GM21447 (cell line): Measurements from ENCODE around the gene LDB2.

Experiments used
- ATAC-seq: cut with Tn5 transposase; IDR thresholded peaks from one replicate; pipeline ENCODE4 v1.9.1; 2021; ENCODE audit not compliant: unreplicated experiment

Gene LDB2

DNA sequence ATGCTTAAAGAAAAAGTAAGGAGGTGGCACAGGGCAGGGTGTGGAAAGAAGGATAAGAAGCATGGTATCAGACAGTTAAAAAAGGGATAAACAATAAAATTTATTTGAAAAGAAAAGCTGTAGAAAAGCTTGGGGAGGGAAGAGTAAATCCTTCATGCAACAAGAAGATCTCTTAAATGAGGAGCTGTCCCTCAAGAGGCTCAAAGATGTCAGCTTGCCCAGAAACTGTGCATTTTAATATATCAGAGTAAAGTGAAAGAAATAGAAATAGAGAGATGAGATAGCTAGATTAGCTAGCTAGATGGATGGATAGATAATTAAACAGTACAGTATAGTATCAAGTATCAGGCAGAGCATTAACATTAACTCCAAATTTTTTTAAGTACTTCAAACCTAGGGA, 170.3 kb downstream of the LDB2 start:
- no peak for ATAC-seq

DNA sequence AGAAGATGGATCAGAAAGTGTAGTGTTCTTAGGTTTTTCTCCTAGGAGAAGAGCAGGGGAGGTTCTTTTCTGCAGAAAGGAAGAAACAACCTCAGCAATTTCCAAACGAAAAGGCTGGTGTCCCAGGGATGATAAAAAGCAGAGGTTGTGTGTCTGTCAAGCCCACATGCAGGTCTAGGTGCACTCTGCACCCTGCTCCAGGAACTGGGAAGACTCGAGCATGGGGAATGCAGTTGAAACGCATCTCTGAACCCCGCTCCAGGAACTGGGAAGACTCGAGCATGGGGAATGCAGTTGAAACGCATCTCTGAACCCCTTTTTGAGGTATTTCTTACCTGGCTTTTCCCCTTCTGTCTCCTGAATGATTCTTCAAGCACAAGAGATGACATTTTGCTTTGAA, 171.2 kb downstream of the LDB2 start:
- ATAC-seq: no peak

DNA sequence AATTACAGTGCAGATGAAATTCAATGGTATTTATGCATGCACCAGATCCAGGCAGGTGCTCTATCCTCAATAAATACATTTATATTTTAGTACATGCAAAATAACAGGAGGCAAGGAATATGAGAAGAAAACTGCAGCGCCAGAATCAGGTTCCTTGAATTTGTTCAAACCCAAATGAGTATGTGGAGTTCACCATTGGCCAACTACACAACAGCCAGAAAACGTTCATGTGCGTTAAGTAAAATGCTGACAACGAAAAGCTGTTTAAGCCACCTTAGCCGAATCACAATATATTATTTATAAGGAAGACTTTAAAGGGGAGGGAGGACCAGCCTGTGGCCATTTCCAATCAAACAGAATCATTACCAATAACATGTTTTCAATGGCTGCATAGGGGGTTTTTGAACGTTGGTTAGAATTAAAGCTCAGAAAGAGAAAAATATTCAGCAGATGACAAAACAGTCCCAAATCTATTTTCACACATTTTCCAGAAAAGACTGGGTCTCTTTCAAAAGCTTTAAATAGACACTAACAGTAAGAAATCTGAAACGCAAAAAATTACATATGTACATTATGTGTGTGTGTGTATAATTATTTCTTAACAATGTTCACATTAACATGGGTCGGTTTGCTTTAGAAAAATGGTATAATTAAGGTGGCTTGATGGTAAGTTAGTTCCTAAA, 171.9 kb downstream of the LDB2 start:
- no peak for ATAC-seq

DNA sequence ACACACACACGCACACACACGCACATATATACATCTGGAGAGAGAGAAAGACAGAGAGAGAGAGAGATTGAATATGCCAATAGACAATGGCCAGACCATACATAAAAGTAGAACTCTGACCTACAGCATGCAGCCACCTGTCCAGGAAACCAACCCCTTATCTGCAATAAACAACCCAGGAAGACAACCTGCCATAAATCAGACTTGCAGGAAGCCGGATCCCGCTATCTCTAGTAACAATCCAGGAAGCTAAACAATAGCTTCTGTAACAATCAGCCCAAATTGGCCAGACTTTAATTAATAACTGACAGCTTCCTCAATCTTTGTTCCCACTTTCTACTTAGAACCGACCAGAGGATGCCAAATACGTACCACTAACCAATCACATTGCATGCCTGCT, 173.2 kb downstream of the LDB2 start:
- ATAC-seq: no peak

DNA sequence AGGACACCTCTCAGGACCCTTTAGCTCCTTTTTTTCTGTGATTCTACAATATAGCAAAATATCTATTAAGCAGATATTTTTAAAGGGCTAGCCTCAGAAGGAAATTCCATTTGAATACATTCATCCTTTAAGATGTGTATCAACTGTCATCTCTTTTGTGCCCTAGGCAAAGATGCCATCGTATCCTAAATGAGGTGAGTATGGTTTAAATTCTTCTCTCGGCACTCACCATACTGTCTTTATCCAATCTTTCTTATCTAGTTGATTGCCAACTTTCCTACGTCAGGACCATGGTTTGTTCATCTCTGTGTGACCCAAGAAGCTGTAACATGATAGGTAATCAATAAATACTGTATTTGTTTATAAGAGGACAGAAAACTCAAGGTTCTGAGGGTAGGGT, 176.0 kb downstream of the LDB2 start:
- ATAC-seq: no peak

DNA sequence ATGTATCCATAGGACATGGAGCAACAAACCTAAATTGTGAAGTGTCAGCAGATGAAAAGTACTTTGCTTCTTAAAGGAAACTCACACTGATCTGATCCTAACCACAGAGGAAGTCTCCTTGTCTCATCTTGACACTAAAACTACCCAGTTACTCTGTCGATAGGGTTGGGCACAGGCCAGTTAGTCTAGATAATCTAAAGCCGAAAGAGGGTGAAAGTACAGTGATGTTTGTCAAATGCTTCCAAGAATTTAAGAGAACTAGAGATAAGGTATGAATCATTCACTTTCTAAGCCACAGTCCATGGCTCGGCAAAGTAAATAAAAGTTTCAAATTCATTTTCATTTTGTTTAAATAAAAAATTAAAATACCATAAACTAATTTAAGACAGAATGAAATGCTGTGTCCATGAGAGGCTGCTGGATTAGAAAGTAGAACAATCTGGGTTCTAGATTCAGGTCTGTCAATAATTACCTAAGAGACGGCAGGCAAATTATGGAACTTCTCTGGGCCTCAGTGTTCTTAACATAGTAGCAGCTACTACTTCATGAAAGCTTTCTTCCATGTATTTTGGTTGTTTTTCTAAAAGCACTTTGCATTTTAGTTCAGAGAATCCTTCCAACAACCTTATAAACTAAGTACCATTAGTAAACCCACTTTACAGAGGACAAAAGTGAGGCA, 176.7 kb downstream of the LDB2 start:
- ATAC-seq: no peak

DNA sequence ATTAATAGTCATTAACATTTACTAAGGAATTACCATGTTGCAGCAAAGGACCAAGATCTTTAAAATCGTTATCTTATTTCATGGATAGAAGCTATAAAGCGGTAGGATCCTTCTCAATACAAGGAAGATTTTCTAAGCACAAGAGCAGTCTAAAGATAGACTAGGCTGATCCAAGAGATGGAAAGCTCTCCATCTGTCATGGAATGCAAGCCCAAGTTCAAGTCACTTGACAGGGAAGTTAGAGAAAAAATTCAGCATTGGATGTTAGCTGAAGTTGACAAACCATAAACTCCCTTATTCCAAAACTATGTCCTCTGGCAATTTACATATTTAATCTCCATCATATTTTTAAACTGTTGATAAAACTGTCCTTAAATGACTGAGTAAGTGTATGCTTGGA, 177.7 kb downstream of the LDB2 start:
- no peak for ATAC-seq

DNA sequence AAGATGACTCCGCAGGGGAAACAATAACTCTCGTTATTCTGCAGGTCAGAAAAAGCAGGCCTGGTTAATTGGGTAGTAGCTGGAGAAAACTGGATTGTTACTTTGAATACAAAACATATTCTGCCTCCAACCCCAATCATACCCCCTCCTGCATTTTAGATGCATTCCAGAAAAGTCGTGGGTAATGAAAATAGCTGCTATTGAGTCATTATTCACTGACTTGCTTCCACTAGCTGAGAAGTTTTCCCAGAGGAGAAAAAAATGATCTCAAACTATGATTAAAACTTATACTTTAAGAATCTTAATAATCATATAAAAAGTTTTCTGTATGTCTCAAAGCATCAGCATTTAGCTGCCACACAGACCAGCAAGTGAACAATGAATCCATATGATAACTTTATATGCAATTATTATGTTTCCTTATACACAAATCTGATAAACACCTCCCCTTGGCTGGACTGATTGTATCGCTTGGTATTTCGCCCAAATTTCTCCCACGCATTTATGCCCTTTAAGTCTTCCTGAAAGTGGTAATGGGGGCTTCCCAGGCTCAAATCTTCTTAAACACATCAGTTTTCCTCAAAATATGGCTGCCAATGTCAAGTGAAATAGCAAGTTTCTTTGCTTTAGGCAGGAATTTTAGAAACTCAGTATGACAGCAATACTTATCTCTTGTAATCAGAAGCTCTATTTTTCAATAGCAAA, 181.0 kb downstream of the LDB2 start:
- no peak for ATAC-seq

DNA sequence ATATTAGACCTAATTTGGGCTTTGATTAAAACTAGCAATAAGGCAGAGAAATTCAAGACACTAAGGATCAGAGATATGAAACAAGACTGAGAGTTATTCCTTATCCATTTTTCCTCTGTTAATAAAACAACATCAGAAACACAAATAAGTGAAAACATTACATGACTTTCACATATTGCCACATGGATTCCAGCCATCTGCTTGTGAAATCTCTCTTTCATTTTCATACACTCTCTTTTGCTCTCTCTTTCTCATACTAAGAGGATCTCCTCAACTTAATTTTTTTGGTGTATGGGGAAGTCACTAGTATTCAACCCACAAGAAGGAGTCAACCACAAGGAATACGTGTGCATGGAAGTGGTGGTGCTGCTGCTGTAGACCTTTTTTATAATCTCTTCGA, 183.0 kb downstream of the LDB2 start:
- no peak for ATAC-seq

DNA sequence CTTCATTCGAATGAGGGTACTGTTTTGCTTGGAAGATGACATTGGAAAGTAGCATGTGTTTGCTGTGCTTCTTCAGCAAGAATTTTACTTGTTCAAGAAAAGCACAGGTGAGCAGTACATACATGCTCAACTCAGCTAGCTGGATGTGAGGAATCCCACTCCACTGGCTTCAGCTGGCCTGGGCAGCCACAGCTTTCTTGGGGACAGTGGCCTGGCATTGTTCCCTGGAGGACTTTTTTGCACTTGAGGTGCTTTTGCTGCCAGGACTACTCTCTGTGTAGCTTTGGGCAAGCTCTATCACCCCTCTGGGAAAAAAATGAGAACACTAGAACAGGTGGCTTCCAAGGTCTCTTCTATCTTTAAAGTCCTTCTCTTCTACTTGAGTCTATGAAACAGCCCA, 184.3 kb downstream of the LDB2 start:
- no peak for ATAC-seq

DNA sequence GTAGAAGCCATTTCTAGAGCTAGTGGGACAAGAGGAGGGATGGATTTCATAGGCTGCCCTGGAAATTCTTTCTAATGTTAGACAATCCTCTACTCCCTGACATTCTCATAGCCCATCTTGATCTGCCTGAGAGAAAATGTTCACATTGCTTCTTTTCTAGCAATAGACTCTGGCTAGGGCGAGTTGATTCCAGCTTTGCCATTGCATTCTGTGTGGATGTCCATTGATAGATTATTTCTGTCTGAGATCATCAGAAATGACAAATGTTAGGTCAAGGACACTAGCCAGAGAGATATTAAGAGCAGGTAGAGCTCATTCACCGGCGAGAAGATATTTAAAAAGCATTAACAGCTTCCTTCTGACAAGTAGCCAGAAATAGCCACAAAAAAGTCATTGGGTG, 184.7 kb downstream of the LDB2 start:
- ATAC-seq: no peak

DNA sequence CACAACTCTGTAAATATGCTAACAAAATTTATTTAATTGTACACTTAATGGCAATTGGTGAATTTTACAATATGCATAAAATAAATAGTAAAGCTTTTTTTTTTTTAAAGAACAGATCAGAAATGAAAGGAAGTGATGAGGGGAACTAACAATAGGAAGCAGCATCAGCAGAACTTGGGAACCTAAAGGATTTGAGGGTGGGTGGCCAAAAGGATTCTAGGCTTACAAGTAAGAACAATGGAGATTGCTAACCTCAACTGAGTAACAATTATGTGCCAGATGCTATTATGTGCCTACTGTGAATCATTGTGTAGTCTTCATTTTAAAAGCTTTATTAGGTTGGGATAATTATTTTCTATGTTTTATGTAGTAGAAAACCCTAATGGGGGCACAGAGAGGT, 185.2 kb downstream of the LDB2 start:
- ATAC-seq: no peak

DNA sequence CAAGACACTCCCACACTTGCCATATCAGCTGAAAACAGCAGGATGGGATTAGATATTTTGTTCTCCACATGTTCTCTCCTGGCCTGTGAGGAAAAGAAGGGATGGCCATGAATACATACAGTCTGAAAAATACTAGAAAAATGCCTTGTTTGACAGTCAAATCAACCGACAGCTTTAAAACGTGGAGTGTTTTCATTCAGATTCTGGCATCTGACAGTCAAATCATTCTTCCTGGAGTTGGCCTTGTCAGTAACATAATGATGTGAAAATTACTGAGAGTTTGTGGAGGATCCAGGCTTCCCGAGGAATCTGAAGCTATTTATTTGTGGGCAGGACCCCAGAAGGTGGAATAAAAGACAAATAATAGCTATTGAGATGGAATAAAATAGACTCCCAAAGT, 188.2 kb downstream of the LDB2 start:
- no peak for ATAC-seq

DNA sequence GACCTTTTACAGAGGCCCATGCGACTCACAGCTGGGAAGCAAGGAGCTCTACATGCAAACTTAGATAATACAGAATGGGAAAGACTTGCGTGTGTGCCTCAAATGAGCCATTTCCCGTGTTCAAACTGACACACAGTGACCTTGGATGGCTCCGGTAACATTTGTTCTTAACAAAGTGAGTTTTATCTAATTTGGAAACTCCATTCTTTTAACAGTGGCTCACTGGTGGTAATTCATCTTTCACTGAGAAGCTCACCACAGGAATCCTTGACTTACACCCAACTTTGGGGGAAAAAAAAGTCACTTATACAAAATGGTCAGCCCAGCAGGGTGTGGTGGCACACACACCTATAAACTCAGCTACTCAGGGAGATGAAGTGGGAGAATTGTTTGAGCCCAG, 190.6 kb downstream of the LDB2 start:
- ATAC-seq: no peak

DNA sequence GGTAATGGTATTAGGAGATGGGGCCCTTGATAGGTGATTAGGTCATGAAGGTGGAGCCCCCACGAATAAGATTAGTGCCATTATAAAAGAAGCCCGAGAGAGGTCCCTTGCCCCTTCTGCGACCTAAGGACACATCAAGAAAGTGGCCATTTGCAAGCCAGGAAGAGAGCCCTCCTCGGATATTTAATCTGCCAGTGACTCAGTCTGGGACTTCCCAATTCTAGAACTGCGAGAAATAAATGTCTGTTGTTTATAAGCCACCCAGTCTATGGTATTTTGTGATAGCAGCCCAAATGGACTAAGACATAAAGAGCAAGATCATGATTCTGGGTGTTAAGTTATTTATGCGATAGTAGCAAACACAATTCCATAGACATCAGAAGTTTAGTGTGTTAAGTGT, 192.2 kb downstream of the LDB2 start:
- no peak for ATAC-seq

DNA sequence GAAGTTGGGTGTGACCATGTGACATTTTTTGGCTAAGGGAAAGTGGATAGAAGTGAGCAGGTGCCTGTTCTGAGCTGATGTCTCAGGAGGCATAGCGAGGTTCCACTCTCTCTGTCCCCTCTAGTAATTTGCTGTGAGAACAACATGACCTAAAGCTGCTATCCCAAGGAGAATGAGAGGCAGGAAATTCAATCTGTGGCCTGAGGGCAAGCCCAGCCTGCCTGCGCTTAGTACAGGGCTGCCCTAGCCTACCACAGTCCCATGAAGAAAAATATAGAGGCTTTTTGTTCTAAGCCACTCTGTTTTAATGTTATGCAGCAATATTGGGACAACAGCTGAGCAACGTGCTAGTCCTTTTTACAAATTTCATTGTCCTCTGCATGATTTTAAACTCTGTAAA, 193.1 kb downstream of the LDB2 start:
- ATAC-seq: no peak

DNA sequence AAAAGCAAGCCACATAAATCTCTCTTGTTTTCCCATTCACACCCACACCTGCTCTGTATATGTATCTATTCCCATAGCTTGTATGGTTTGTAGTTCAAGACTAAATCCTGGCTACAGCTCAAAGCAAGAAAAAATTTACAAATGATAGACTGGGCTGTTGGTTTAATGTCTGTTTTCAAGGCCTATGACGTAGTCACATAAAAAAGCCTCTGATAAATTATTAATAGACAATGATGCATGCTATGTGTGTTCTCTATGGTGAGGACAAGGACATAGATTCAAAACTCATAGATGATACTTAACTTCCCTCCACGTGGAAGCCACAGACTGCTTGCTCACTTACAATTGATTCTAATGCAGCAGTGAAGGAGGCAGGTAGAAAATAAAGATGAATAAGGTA, 194.0 kb downstream of the LDB2 start:
- ATAC-seq: no peak

DNA sequence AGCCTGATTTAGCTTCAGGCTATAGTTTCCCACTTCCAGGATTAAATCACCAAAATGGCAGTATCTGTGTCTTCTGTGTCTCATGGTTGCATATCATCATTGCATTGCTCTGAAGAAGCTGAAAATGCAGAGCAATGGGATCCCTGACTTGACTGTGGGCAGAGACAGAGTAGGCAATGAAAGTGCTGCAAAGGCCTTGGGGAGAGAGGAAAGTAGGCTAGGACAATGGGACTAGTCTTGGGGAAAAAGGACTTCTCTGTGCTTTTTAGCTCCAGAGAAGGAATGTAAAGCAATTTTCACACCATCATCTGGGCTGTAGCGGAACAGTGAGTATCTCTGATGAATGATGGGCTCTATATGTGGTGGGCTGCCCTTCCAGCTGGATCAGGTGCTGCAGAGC, 202.5 kb downstream of the LDB2 start:
- no peak for ATAC-seq

DNA sequence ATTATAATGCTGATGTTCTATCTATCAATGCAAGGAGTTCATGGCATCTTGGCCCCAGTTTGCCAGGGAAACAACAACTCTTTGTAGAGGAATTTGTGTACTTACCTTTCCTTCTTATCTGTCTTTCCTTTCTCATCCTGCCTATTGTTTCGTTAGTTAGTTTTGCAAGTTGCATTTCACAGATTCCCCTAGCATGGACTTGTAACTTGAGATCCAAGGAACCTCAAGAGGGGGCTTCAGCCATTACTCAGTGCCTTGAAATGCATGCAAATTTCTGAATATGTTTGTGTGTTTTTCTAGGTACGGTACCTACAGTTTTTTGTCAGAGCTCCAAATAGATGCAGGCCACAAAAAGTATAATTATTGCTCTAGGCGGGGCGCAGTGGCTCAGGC, 203.6 kb downstream of the LDB2 start:
- ATAC-seq: no peak

DNA sequence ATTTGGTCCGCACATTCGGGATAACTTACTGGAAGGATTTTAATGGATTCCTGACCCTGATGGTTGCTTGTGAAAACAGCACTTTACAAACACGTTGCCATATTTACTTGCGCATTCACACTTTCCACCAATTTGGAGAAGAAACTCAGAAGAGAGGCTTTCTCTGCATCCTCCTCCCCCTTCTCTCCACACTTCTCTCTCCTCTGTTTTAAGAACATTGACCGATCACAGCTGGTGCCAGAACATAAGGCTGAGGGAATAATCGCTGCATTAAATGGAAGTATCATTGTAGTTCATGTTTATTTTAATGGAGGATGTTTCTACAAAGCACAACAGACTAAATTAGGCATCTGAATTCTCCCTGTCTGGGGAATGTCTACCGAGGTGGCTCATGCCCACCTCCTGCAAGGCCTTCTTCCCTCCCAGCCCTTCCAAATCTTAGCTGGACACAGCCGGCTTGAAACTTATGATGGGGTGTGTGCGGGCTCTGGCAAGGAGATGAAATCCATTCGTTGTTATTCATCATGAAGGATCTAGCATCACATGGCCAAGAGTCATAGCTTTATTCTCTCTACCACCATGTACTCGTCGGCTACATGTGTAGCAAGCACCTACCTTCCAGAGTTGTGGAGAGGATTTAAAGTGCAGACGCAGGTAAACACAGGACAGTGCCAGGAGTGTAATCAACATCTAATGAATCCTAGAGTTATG, 204.1 kb downstream of the LDB2 start:
- ATAC-seq: no peak

DNA sequence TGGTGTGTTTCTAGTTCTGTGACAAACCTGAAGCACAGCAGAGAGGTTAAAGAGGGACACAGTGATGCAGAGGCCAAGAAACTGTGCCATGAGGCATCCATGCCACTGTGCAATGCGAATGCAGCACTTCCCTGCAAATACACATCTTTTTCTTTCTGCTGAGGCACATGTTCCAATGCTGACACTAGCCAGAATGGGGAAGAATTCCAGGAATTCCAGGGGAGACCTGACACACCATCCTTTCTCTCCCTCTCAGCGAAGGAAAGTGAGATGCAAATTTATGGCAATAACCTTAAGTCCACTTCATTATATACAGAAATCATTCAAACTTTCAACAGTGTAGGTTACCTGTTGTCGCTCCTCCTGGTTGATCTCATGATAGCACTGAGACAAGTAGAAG, 204.8 kb downstream of the LDB2 start:
- no peak for ATAC-seq

DNA sequence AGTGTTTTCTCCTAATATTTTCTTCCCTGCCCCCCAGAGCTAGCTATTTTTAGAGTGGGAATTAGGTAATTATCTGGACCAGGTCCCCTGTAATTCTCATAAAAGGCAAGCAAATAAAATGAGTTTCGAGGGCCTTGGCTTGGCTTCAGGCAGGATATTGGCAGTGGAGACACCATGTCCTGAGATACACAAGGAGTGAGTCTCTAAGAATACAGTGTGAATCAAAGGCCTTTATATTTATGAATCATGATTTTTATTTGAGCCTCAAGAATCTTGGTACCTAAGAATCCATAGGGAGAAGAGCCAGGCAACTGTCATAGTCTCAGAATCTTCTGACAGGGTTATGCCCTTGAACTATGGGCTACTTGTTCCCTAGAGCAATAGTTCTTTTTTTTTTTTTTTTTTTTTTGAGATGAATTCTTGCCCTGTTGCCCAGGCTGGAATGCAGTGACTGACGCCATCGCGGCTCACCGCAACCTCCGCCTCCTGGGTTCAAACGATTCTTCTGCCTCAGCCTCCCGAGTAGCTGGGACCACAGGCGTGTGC, 205.4 kb downstream of the LDB2 start:
- ATAC-seq: no peak
